ENCODE data around the gene HEXIM1.

The HEXIM1 gene

GRCh38 chr17:45147581-45148182 lies 593 bp upstream of the HEXIM1 start:
- no peak for FAIRE-seq

GRCh38 chr17:45149037-45149668 lies 878 bp downstream of the HEXIM1 start:
- FAIRE-seq, result no peak

GRCh38 chr17:45149669-45150664 lies 1.7 kb downstream of the HEXIM1 start:
- no peak for FAIRE-seq

- FAIRE-seq, result no peak
Observed at GRCh38 chr17:45150911-45151809, 2.9 kb downstream of the HEXIM1 start.

GRCh38 chr17:45155029-45155428 lies 6.8 kb downstream of the HEXIM1 start:
- FAIRE-seq, result no peak

GRCh38 chr17:45155483-45155882 lies 7.2 kb downstream of the HEXIM1 start:
- no peak for FAIRE-seq

GRCh38 chr17:45156242-45156641 lies 8.0 kb downstream of the HEXIM1 start:
- no peak for FAIRE-seq

- FAIRE-seq, result no peak
Observed at GRCh38 chr17:45160447-45161287, 12.4 kb downstream of the HEXIM1 start.

GRCh38 chr17:45161288-45162024 lies 13.2 kb downstream of the HEXIM1 start, which contains the start of gene HEXIM2:
Gene HEXIM2, plus strand, starts transcription at chr17:45161875. Its CDS starts 919 bp downstream, at chr17:45162794.
- peak; percentile 91 for FAIRE-seq

- no peak for FAIRE-seq
Observed at GRCh38 chr17:45162025-45162687, 13.9 kb downstream of the HEXIM1 start.

- no peak for FAIRE-seq
Observed at GRCh38 chr17:45164734-45165269, 16.5 kb downstream of the HEXIM1 start.

GRCh38 chr17:45168991-45169752 lies 20.9 kb downstream of the HEXIM1 start:
- no peak for FAIRE-seq

GRCh38 chr17:45170280-45170930 lies 22.1 kb downstream of the HEXIM1 start:
- no peak for FAIRE-seq

- no peak for FAIRE-seq
Observed at GRCh38 chr17:45170931-45171337, 22.7 kb downstream of the HEXIM1 start.

GRCh38 chr17:45171338-45172231 lies 23.3 kb downstream of the HEXIM1 start:
- FAIRE-seq, result no peak

GRCh38 chr17:45172232-45172540 lies 23.9 kb downstream of the HEXIM1 start:
- FAIRE-seq, result no peak

GRCh38 chr17:45172541-45173286 lies 24.4 kb downstream of the HEXIM1 start:
- FAIRE-seq, result no peak

Data from colon (tissue), 2 donors.